ACHN (cell line): Measurements from ENCODE around the gene ZNF423.

Experiments used
- DNase-seq: peaks from one replicate; pipeline ENCODE4 v3.0.0-alpha.2; 2015
- in situ Hi-C: cut with HindIII; loops from 2 replicates; pipeline ENCODE4 v1.10.0; 2017; ENCODE audit warnings: low sequenced_read_pairs, low pct_ligation_motif_present, low pct_unique_long_range_greater_than_20kb

The ZNF423 gene

DNA sequence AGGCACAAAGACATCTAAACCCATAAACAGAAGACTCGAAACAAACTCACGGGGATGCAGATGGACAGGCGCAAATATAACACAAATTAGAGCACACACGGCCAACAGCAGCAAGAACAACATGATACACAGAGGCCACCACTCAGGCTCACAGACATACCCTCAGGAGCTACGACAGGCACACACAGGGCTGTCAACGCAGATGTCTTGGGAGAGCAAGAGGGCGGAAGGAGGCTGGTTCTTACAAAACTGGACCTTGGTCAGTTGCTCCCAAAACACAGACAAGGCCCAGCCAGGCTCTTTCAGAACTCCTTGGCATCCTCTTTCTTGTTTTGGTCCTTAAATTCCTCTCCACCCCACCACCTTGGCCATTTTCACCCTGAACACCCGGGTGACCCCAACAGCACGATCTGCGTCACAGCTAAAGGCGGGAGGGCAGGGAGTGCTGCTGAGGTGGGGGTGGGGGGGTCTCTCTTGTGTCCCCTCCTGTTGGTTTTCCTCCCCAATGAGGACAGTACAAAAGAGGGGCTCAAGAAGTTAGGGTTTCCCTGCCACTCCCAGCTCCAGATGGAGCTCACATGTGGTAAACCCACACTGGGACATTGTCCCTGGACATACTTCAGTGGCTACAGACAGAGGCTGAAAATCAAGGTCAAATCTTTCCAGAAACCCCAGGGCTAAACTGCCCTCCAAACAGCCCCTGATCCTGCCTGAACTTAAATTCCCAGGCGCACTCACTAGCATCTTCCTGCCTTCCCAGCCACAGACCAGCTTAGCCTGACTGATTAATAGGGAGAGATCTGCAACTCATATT is 261.0 kb downstream of the ZNF423 start:
- in situ Hi-C loops: no loop called here
- no peak for DNase-seq

DNA sequence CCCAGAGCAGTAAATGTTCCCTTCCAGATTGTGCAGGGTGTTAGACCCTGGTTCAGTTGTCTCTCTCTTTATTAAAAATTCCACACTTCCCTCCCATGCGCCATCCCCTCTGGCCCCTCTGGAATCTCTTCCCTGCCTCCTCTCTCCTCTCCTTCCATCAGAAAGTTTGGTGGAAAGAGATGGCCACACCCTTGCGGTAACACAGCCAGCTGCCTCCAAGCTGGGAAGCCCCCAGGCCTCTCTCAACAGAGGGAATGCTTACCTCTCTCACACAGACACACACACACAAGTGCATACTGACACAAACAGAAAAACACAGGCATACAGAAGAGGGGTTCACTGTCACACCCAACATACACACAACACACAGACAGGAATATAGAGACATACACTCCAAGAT is 261.8 kb downstream of the ZNF423 start:
- in situ Hi-C loops: no loop called here
- no peak for DNase-seq

DNA sequence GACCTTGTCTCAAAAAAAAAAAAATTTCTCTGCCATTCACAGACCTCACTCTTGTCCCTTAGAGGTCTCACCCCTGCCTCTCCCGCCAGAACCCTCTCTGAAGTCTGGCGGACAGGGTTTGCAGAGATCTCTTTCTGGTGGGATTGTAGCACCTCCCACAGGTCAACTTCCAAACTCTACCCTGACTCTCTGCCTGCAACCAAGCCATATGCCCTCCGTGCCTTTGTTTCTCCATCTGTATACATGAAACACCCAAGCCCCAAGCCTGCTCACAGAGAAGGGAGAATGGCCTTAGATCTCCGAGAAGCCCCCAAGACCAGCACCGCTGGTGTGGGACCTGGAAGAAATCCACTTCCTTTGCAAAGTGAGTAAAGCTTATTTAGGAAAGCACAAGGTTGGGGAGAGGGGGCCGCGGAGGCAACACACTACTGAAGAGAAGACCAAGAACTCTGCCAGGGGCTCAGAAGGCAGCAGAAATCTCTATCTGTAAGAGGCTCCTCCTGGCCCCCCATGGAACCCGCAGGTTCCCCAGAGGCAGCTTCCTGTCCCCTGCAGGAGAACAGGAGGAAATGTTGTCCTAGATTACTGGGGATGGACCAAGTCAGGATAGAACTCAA is 262.4 kb downstream of the ZNF423 start:
- in situ Hi-C loops: no loop called here
- DNase-seq: no peak

DNA sequence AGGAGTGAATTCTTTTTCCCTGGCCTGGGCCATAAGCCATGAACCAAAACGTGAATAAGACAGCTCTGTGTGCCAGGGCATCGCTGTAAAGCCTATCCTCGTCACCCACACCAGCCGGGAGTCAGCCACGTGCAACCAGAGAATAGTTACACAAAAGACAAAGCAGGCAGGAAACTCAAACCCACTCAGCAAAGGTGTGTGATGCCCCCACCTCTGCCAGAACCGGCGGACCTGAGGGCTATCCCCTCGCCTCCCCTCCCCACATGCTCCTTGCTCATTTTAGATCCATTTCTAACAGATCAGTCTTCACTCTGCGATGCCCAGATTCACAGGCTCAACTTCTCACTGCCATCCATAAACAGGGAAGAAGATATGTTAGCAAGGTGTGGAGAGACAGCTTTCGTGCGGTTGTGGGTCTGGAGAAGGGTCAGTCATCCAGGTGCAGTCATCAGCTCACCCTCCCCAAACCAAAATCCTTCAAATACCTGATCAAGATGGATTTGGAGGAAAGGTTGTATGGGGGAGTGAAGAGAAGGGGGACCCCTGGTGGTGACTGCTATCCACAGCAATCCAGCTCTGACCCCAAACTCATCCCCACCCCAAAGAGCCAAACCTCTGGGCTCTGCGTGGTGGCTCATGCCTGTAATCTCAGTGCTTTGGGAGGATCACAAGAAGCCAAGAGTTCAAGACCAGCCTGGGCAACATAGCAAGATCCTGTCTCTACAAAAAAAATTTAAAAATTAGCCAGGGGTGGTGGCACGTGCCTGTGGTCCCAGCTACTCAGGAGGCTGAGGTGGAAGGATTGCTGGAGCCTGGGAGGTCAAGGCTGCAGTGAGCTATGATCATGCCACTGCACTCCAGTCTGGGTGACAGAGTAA is 263.1 kb downstream of the ZNF423 start:
- in situ Hi-C loops: no loop called here
- peak; percentile 28 for DNase-seq

DNA sequence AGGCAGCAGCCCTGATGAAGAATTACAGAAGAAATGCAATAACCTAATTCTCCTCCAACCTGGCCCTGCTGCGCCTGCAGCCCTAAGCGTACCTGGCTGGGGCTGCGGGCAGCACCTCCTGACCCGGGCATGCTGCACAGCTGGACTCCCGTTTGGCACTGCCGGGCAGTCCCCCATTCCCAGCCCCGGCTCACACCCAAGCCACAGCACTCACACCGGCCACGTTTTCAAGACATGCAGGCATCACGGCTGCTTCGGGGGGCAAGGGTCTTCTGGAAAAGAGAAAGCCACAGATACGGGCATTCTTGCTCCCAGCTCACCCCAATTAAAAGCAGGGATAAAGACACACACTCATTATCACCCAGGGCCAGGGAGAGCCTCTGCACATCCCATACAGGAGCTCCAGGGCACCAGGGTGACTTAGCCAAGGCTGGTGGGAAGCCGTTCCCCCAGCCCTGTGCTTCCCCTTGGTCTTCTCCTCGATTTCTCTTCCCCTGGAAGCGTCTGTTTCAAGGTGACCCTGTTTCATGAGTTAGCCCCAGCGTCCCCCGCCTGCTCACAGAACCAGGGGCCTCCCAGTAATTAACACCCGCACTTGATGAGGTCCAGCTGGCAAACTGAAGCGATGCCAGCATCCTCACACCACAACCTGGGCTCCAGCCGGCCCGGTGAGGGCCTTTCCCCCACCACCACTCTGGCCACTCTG is 265.6 kb downstream of the ZNF423 start:
- no peak for DNase-seq
- in situ Hi-C loops: no loop called here

DNA sequence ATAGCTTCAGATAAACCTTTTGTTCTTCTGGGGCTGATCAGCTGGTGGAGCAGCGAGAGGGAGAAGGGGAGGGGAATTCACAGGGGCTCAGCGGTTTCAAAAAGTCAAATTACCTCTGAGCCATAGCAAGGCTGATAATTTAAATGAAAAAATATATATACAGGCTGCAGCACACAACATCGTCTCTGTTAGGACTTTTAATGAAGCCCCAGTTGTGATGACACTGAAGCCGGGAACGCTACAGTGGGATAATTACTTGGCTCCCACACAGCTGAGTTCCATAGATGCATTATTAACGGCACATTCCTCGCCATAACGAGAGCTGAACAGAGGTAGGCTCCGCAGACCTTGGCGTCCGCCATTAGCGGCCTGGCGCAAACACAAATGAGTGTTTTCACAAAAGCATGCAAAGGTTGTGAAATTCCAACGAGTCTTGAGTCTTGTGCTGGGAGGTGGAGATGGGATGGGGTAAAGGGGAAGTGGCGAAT is 266.3 kb downstream of the ZNF423 start:
- in situ Hi-C loops: no loop called here

DNA sequence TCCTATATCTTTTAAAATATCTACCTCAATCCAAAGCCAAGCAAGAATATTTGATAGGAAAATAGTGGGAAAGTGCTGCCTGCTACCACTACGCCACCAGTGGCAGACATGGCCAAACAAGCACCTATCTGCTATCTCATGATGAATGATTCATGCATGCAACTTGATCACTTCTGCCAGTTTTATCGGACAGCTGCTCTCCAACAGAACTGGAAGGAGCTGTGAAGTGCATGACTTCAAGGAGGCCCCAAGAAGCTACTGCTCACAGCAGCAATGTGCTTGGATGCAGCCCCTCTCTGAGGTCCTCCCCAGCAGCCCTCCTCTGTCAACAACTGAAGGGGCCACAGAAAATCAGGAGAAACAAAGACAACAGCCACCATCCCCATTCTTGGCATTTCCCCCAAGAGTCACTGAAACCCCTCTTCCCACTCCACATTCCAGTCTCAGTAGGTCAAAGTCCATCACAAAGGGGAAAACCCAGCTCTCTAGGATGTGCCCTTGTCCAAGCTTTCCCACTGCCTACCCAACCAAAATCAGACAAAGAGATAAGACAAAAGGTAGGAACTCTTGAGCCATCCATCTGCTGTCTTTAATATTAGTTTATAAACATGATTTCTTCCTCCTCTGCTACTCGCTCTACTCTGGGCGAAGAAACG is 267.1 kb downstream of the ZNF423 start:
- in situ Hi-C loops: no loop called here
- no peak for DNase-seq

More for the DNA sequence above, 266.3 kb downstream of the ZNF423 start:
- no peak for DNase-seq

DNA sequence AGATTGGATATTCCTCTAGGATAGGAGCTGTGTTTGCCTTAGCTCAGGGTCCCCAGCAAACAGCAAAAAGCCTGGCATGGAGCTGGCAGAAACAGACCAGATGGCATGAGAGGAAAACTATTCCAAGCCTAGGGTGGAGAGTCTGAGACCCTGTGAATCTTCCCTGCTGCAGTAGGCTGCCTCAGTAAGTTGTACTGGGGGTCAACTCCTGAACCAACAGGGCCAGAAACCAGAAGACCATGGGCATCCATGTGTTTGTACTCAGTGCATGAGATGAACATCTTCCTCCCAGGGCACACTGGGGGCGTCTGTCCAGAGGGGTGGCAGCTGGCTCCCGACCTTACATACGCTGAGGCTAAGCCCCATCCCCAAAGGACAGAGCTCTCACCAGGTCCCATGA is 267.9 kb downstream of the ZNF423 start:
- no peak for DNase-seq
- in situ Hi-C loops: no loop called here

DNA sequence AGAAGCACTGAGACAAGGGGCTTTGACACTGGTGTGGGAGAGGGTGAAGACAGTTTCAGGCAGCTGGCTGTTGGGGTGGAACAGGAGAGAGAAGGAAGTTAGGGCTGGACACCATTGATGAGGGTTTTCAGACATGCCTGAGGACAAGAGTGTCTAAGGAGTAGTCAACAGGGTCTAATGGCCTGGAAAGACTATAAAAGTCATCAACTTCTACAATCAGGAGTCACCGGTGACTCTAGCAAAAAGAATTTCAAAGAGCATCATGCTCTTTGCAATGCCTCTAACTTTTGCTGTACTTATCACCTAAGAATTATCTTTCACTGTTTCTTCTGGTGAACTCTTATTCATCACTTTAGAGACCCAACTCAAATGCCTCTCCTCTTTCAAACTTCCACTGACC is 268.4 kb downstream of the ZNF423 start:
- in situ Hi-C loops: no loop called here
- no peak for DNase-seq

DNA sequence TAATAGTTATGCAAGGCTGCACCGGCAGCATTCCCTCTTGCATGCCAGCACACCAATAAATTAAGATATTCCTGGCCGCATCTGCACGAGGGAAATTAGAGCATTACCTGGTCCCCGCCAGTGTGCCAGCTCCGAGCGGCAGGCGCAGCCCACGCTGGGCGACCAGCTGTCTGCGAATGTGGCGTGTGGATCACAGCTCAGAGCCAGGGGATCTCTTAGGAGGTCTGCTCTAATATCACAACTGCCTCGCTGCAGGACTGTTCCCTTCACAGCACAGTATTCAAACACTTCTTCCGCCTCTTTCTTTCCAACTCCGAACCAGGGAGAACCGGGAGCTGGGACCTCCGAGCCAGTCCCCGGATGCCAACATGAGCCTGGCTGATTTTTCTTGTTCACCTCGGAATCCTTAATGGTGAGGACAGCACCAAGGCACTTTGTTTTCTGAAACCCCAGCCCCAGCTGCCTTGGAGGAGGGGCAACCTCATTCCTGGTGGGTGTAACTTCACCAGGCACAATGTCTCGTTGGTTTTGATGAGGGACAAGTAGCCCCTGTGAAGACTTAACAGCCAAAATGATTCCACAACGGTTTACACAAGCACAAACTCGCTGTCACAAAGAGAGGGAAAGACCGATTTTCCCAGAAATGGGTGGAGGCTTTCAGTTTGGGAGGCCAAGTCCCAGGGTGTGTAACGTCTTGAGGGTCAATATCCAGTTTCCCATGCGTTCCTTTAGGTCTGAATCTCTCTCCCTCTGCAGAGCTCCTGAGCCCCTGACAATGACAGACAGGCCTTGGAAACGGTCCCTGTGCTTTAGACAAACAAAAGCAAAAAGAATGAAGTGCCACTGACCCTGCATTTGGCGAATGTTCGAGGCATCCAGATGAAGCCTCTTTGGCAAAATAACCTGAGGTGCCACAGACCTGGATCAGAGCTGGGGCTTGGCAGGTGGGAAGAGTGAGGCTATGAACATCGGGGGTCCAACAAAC is 269.2 kb downstream of the ZNF423 start:
- DNase-seq: no peak
- in situ Hi-C loops: no loop called here

DNA sequence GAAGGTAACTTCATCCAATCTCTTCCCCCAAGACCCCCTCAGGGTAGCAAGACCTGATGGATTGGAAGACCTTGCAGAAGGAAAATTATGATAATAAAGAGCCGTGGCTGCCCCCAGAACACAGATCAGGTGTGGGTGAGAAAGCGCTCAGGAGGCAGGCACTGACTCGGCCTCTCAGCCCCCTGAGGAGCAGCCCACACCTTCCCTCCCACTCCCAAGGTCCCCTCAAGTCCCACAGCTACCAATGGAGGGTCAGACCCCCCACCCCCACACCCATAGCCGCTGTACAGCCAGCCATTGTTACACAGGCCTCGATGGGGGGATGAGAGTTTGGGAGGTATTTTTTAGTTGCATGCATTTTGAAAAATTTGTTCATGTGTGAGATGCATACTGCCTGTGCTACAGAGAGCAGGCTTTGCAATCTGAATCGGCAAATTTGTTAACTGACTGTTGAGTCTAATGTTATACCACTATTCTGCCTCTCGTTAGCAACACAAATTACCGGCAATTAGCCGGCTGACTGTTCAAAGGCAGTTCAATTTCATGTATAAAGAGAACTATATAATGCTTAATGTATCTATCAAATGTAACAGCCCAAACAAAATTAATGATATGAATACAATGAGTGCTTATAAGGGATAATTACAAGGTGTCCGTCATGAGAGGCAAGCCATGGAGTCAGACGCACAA is 270.6 kb downstream of the ZNF423 start:
- in situ Hi-C loops: no loop called here
- no peak for DNase-seq

DNA sequence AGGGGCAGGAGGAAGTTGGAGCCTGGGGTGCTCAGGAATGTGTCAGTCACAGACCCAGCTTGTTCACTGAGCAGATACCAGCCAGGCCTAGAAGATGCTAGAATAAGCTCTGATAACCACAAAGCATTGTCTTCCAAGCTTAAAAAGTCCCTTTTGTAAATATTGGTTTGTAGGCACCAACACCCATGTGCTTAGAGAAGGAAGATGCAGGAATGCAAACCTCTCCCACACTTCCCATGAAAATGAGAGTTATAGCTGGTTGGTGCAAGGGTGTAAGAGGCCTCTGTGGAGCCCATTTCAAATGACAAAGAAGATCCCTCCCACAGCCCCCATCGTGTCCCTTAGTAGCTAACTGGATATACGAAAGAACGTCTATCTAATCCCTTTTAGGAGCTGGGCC is 272.0 kb downstream of the ZNF423 start:
- in situ Hi-C loops: no loop called here
- DNase-seq: no peak

DNA sequence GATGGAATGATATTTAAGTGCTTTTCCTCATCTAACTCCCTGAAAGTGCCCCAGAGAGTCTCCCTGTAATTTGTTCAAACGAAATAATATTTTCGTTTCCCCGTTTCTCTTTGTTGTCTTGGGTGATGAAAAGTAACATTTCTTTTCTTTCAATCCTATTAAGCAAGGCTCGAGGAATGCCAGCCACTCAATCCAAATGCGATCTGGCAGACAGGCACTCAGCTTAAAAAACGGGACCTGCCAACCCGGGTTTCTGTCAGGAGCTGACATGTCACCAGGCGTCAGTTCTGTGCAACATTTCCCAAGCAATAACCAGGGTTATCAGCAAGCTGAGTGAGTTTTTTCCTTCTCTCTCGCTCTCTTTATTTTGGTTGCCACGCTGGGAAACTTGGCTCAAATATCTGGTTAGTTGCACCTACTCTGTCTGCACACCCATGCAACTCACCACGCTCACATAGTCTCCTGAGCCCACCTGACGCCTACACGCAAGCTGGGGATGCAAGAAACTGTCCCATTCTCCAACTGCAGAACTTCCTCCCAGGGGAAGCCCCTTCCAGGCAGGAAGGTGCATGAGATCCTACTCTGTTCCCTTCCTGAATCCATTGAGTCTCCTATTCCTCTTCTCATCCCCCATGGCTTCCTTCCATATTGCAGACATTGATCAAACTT is 274.1 kb downstream of the ZNF423 start:
- DNase-seq: no peak
- in situ Hi-C loops: no loop called here

DNA sequence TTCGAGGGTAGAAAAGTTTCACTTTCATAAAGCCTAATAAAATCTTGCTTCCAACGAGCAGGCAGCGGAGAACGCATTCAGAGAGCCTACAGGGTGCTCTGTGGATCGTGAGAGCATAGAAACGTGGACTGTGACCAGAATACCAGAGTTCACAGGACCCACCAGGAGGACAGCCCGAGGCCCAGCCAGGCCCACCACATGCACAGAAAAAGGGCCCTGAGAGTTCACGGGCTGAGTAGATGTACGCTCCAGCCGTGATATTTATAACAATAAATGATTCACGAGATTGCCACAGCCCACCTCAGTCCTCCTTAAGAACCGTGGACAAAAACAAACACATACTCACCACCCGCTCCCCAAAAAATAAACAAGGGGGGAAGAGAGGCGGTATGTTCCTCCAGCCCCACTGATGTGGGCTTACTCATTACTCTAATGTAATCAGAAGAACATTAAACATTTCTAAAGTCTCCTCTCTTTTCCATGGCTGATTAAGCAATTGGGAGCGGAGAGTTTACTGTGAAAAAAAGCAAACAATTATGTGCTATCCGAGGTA is 275.1 kb downstream of the ZNF423 start:
- in situ Hi-C loops: no loop called here
- DNase-seq: no peak

DNA sequence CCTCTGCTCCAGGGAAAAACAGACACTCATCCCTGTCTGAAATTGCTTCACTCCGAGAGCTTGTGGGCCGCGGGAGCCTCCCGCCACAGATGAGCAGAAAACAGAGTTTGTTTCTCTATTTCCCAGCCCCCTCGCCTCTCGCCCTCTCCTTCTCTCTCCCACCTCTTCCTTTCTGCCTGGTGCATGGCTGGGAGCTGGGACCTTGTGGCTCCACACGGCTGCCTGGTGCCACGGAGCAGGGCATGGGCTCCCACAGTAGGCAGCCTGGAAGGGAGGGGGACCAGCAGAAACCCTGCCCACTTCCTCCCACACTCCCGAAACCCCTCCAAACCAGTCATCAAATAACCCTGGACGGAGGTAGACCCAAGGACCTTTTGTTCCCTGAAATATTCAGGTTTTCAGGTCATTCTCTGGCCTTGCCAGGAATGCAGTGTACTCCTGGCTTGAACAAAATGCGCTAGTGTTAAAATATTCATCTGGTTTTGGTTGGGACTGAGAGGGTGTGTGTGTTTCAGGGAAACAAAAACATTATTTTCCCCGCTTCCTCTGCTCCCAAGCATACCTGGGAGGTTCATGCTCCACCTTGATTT is 277.4 kb downstream of the ZNF423 start:
- no peak for DNase-seq
- in situ Hi-C loops: no loop called here
